Measurements from ENCODE around the gene AIG1.

The AIG1 gene

DNA sequence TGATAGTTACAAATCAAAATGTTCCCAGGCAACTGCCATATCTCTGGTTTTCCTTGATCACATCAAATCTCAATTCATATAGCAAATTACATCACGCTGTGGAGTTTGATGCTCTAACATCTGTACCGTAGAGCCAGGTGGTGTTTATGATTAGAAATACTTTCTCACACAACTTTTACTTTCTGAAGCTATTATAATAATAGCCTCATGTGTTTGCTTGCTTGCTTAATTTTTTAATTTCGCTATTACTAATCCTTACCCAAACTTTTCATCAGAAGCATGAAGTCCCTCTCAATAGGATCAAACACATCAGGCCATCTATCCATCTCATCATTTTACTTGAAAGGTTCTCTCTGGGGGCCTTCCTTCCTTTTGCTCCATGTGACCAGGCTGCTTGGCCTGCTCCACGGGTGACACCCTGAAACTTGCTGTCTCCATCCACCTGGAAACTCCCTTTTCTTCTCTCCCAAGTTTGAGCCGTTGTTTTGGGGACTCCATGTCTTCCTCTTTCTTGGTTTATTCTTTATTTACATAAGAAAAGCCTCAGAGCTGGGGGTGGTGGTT, 314.4 kb downstream of the AIG1 start:
- no peak overlapping the region for H3K4me3 ChIP-seq (ENCODE audit: low read depth in 1 of 2, low read length in 2 of 2)
- TF ChIP-seq, protein P1, sequence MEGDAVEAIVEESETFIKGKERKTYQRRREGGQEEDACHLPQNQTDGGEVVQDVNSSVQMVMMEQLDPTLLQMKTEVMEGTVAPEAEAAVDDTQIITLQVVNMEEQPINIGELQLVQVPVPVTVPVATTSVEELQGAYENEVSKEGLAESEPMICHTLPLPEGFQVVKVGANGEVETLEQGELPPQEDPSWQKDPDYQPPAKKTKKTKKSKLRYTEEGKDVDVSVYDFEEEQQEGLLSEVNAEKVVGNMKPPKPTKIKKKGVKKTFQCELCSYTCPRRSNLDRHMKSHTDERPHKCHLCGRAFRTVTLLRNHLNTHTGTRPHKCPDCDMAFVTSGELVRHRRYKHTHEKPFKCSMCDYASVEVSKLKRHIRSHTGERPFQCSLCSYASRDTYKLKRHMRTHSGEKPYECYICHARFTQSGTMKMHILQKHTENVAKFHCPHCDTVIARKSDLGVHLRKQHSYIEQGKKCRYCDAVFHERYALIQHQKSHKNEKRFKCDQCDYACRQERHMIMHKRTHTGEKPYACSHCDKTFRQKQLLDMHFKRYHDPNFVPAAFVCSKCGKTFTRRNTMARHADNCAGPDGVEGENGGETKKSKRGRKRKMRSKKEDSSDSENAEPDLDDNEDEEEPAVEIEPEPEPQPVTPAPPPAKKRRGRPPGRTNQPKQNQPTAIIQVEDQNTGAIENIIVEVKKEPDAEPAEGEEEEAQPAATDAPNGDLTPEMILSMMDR (IDR thresholded peaks at IDR 0.05; ENCODE audit: borderline replicate concordance, extremely low read depth, low read length, poor library complexity, severe bottlenecking) = no peak
- no peak for TF ChIP-seq EZH2 (IDR thresholded peaks at IDR 0.05; ENCODE audit: borderline replicate concordance, low read depth, low read length, severe bottlenecking)
- ATAC-seq (ENCODE audit: insufficient read depth, low read depth) (no peak), DNase-seq (no peak)
- no peaks in the 10 kb centered on the region for H3K4me1 ChIP-seq (ENCODE audit: insufficient read depth, low read length)
- no peak overlapping the region for H2AFZ ChIP-seq (ENCODE audit: low read depth, low read length)
- no peak overlapping the region for H3K27ac ChIP-seq (ENCODE audit: low read length)
- H3K27me3 ChIP-seq (ENCODE audit: insufficient read depth, low read length, poor library complexity) = no peaks in the 10 kb centered on the region
- H3K9ac ChIP-seq (ENCODE audit: low read depth, low read length) = no peak overlapping the region
- no peak overlapping the region for H3K4me2 ChIP-seq (ENCODE audit: insufficient read depth, low read length)
- H3K79me2 ChIP-seq (ENCODE audit: insufficient read depth, low read length) = no peaks in the 10 kb centered on the region
- H3K36me3 ChIP-seq (ENCODE audit: insufficient read depth, low read length) = no peaks in the 10 kb centered on the region
- H3K9me3 ChIP-seq (ENCODE audit: insufficient read depth, low read length, severe bottlenecking) = no peaks in the 10 kb centered on the region
- no peaks in the 10 kb centered on the region for H4K20me1 ChIP-seq (ENCODE audit: insufficient read depth, low read length)

DNA sequence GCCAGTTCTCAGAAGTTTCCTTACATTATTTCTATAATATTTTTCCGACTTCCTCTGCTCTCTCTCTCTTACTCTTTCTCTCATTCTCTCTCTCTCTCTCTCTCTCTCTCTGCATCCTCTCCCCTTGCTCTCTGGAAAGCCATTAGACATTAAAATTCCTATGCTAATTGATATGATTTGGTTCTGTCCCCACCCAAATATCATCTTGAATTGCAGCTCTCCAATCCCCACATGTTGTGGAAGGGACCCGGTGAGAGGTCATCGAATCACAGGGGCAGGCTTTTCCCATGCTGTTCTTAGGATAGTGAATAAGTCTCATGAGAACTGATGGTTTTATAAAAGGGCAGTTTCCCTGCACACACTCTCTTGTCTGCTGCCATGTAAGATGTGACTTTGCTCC, 315.7 kb downstream of the AIG1 start:
- Histone ChIP-seq H2AFZ (ENCODE audit: low read depth, low read length) (no peak overlapping the region), H4K20me1 (ENCODE audit: insufficient read depth, low read length) (no peaks in the 10 kb centered on the region), H3K79me2 (ENCODE audit: insufficient read depth, low read length) (no peaks in the 10 kb centered on the region), H3K36me3 (ENCODE audit: insufficient read depth, low read length) (no peaks in the 10 kb centered on the region), H3K4me1 (ENCODE audit: insufficient read depth, low read length) (no peaks in the 10 kb centered on the region), H3K27ac (ENCODE audit: low read length) (no peak overlapping the region), H3K9me3 (ENCODE audit: insufficient read depth, low read length, severe bottlenecking) (no peaks in the 10 kb centered on the region), H3K4me3 (ENCODE audit: low read depth in 1 of 2, low read length in 2 of 2) (no peak overlapping the region), H3K27me3 (ENCODE audit: insufficient read depth, low read length, poor library complexity) (no peaks in the 10 kb centered on the region), H3K9ac (ENCODE audit: low read depth, low read length) (no peak overlapping the region), H3K4me2 (ENCODE audit: insufficient read depth, low read length) (no peak overlapping the region)
- ATAC-seq (ENCODE audit: insufficient read depth, low read depth) (no peak), DNase-seq (no peak)
- TF ChIP-seq EZH2 (IDR thresholded peaks at IDR 0.05; ENCODE audit: borderline replicate concordance, low read depth, low read length, severe bottlenecking) = no peak
- TF ChIP-seq, protein P1 (IDR thresholded peaks at IDR 0.05; ENCODE audit: borderline replicate concordance, extremely low read depth, low read length, poor library complexity, severe bottlenecking) = no peak

DNA sequence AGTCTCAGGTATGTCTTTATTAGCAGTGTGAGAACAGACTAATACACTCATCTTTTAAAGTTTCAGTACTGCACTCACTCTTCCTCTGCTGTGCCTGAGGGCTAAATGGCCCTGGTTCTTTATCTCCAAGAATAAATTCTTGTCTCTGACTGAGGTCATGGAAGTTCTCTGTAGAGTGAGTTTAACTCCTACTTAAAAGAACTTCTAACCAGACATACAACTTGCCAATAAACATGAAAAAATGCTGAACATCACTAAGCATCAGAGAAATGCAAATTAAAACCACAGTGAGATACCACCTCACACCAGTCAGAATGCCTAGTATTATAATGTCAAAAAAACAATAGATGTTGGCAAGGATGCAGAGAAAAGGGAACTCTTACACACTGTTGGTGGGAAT, 316.2 kb downstream of the AIG1 start:
- ATAC-seq (ENCODE audit: insufficient read depth, low read depth) (no peak), DNase-seq (no peak)
- H3K4me1 ChIP-seq (ENCODE audit: insufficient read depth, low read length) = no peaks in the 10 kb centered on the region
- no peaks in the 10 kb centered on the region for H3K9me3 ChIP-seq (ENCODE audit: insufficient read depth, low read length, severe bottlenecking)
- H4K20me1 ChIP-seq (ENCODE audit: insufficient read depth, low read length) = no peaks in the 10 kb centered on the region
- H3K4me3 ChIP-seq (ENCODE audit: low read depth in 1 of 2, low read length in 2 of 2) = no peak overlapping the region
- TF ChIP-seq, protein P1 (IDR thresholded peaks at IDR 0.05; ENCODE audit: borderline replicate concordance, extremely low read depth, low read length, poor library complexity, severe bottlenecking) = no peak
- TF ChIP-seq EZH2 (IDR thresholded peaks at IDR 0.05; ENCODE audit: borderline replicate concordance, low read depth, low read length, severe bottlenecking) = no peak
- H3K79me2 ChIP-seq (ENCODE audit: insufficient read depth, low read length) = no peaks in the 10 kb centered on the region
- no peak overlapping the region for H3K27ac ChIP-seq (ENCODE audit: low read length)
- H3K9ac ChIP-seq (ENCODE audit: low read depth, low read length) = no peak overlapping the region
- H3K36me3 ChIP-seq (ENCODE audit: insufficient read depth, low read length) = no peaks in the 10 kb centered on the region
- H2AFZ ChIP-seq (ENCODE audit: low read depth, low read length) = no peak overlapping the region
- H3K4me2 ChIP-seq (ENCODE audit: insufficient read depth, low read length) = no peak overlapping the region
- H3K27me3 ChIP-seq (ENCODE audit: insufficient read depth, low read length, poor library complexity) = no peaks in the 10 kb centered on the region

DNA sequence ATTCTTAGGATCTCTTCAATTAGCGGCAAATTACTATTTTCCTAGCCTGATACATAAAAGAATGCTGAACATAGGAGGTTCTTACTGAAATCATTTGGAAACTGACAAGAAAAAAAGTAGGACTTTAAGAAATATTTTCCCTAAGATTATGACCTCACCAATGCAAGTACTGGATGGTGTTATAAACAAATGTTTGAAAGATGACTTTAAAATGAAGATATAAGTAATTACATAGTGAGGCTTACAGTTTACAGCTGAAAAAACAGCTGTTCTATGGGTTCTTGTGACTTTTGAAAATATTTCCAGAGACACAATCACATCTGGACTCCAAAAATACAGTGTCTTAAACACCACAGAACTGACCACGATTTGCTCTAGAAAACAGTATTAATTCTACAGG, 324.9 kb downstream of the AIG1 start:
- H3K4me3 ChIP-seq (ENCODE audit: low read depth in 1 of 2, low read length in 2 of 2) = no peak overlapping the region
- no peak overlapping the region for H3K27ac ChIP-seq (ENCODE audit: low read length)
- H3K27me3 ChIP-seq (ENCODE audit: insufficient read depth, low read length, poor library complexity) = no peaks in the 10 kb centered on the region
- H3K4me1 ChIP-seq (ENCODE audit: insufficient read depth, low read length) = no peaks in the 10 kb centered on the region
- TF ChIP-seq, protein P1 (IDR thresholded peaks at IDR 0.05; ENCODE audit: borderline replicate concordance, extremely low read depth, low read length, poor library complexity, severe bottlenecking) = no peak
- no peak for TF ChIP-seq EZH2 (IDR thresholded peaks at IDR 0.05; ENCODE audit: borderline replicate concordance, low read depth, low read length, severe bottlenecking)
- no peak for ATAC-seq (ENCODE audit: insufficient read depth, low read depth)
- H3K9ac ChIP-seq (ENCODE audit: low read depth, low read length) = no peak overlapping the region
- no peak overlapping the region for H3K4me2 ChIP-seq (ENCODE audit: insufficient read depth, low read length)
- no peak overlapping the region for H2AFZ ChIP-seq (ENCODE audit: low read depth, low read length)
- no peaks in the 10 kb centered on the region for H3K79me2 ChIP-seq (ENCODE audit: insufficient read depth, low read length)
- no peaks in the 10 kb centered on the region for H3K36me3 ChIP-seq (ENCODE audit: insufficient read depth, low read length)
- DNase-seq = no peak
- H4K20me1 ChIP-seq (ENCODE audit: insufficient read depth, low read length) = no peaks in the 10 kb centered on the region
- H3K9me3 ChIP-seq (ENCODE audit: insufficient read depth, low read length, severe bottlenecking) = no peaks in the 10 kb centered on the region
